Panc1 (cell line): ENCODE data around the gene DLG2.

ENCODE experiments used
- CTCF ChIP-seq: fragments of 450-650 bp; IDR thresholded peaks from 2 replicates; pipeline ENCODE4 v1.5.1; 2017; ENCODE audit warnings: mild to moderate bottlenecking
- POLR2AphosphoS5 ChIP-seq: IDR thresholded peaks from 2 replicates; pipeline ENCODE4 v1.6.1; 2012; ENCODE audit warnings: mild to moderate bottlenecking, low read depth, low read length, moderate library complexity
- SIN3A ChIP-seq: IDR thresholded peaks from 2 replicates; pipeline ENCODE4 v1.6.1; 2012; ENCODE audit warnings: low read depth, mild to moderate bottlenecking, low read length, moderate library complexity, borderline replicate concordance; ENCODE audit not compliant: insufficient read depth

- TF ChIP-seq CTCF = no peak
- TF ChIP-seq POLR2AphosphoS5 = no peak
- no peak for TF ChIP-seq SIN3A
Observed at GRCh38 chr11:85195934-85196333, 431.2 kb downstream of the DLG2 start.
